ENCODE data around the gene MUCL3.
"Not testable (repeated sequence)": the region's sequence is repeated elsewhere in the genome, so short reads cannot be mapped to it uniquely, and the experiment has no call there.

Gene MUCL3

GRCh38 chr6:30944051-30944450 lies 3.3 kb downstream of the MUCL3 start:
- DNase-seq (ENCODE audit: low read depth): no peak

DNA sequence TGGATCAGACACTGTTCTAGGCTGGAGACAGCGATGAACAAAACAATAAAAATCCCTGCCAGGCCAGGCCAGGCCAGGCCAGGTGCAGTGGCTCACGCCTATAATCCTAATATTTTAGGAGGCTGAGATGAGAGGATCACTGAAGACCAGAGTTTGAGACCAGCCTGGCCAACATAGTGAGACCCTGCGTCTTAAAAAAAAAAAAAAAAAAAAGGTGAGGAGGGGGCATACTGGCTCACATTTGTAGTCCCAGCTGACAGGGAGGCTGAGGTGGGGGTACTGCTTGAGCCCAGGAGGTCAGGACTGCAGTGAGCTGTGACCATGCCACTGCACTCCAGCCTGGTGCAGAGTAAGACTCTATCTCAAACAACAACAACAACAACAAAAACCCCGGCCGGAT lies 4.5 kb downstream of the MUCL3 start:
- DNase-seq (ENCODE audit: low read depth): no peak

- DNase-seq (ENCODE audit: low read depth): no peak
Observed at GRCh38 chr6:30947231-30947630, 6.5 kb downstream of the MUCL3 start.

GRCh38 chr6:30948811-30949210 lies 8.0 kb downstream of the MUCL3 start:
- DNase-seq (ENCODE audit: low read depth): no peak

- DNase-seq (ENCODE audit: low read depth): no peak
Observed at GRCh38 chr6:30951907-30952469, 11.2 kb downstream of the MUCL3 start.

DNA sequence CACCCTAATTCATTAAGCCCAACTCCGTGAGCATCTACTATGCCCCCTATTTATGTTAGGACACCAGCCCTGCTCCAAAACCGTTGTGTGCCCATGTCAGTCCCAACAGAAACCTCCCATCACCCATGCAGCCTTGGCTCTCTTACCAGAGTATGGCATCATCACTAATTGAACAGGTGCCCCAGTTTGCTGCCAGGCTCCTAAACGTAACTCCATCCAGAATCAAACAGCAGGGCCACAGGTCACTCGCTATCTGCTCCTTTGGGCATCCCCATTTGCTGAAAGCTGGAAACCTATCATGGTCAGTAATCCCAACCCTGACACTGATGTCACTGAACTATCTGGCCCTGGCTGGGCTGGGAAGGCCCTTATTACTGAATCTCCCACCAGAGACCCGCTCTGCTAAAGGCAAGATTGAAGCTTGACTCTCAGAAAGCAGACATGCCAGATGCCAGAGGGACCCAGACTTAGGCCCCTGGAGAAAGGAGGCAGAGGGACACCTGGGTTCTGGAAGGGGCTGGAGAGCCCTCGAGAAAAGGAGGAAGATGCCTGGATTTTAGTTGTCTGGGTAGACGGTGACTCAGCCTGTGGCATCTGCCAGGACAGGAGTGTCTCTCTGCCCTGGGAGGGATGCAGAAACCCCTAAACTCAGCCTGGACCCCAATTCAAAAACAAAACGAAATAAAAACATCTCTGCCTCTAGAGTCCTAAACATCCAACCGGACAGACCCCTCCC lies 14.0 kb downstream of the MUCL3 start:
- no peak for DNase-seq (ENCODE audit: low read depth)

DNA sequence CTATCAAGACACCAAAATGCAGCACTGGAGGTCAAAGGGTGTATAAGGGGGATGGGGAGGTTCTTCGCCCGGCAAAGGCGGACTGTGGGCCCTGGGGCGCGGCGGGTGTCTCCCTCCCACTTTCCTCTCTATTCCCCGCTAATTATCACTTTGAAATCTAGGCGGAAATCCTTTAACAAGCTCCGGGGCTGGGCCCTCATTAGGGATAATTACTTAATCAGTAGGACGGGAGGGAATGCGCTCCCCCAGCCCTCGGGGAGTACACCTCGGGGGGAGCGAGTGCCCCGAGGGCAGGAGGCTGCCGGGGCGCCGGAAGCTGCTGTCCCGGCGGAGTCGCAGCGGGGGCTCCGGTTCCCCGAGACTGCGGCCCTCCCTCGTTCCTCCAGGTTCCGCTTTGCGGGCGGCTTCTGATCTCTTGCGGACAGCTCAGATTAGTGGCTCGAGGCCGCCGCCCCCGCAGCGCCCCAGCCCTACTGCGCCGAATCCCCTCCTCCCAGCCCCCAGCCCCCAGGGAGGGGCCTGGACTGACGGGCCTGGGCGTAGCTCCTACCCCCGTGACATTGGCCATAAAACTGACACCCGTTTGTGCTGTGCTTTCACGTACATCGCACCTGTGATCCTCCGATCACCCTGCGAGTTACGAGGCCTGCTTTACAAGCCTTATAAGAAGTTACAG lies 14.7 kb downstream of the MUCL3 start:
- peak; percentile 58 for DNase-seq (ENCODE audit: low read depth)

GRCh38 chr6:30957716-30958115 lies 16.9 kb downstream of the MUCL3 start:
- DNase-seq (ENCODE audit: low read depth): no peak

- no peak for DNase-seq (ENCODE audit: low read depth)
Observed at GRCh38 chr6:30960907-30961673, 20.3 kb downstream of the MUCL3 start.

- no peak for DNase-seq (ENCODE audit: low read depth)
Observed at GRCh38 chr6:30962716-30963115, 21.9 kb downstream of the MUCL3 start.

DNA sequence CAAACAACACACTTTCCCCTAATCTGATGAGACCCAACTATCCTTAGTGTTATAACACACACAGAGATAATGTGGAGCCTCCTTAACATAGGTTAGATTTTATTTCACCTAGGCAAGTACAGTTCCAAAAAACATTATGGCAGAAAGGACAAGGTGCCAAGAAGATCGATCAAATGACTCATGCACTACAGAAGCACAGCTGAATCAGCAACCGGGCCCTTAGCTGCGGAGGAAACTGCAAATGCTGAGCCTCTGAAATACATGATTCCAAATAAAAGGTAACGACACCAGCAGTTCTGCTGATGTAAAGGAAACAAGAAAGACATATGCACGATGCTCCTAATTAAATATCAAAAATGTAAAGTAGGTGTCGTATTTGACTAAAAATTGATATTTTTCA lies 22.9 kb downstream of the MUCL3 start:
- no peak for DNase-seq (ENCODE audit: low read depth)

DNA sequence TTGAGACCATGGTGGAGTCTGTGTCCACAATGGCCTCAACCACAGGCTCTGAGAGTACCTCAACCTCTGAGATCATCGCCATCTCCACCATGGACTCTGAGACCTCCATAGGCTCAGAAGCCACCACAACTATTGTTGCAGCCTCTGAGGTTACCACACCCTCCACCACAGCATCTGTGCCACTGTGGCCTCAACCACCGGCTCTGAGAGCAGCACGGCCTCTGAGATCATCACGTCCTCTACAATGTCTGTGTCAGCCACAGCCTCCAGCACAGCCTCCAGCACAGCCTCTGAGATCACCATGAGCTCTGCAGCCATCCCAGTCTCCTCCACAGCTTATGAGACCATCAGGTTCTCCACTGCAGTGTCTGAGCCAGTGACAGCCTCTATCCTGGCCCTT lies 23.3 kb downstream of the MUCL3 start:
- no peak for DNase-seq (ENCODE audit: low read depth)

DNA sequence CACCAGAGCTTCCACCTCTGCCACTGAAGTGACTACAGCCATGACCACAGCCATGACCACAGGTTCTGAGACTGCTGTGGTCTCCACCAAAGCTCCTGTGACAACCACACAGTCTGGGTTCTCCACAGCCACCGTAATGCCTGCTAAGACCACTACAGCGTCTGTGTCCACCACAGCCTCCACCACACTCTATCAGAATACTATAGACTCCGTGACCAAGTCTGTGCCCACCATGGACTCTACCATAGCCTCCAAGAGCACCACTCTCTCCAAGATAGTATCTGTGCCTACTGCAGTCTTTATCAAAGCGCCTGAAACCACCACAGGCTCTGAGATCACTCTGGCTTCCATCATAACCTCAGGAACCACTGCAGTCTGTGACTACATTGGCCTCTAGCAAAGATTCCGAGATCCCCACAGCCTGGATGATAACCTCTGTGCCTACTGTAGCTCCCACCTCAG lies 24.4 kb downstream of the MUCL3 start:
- no peak for DNase-seq (ENCODE audit: low read depth)

DNA sequence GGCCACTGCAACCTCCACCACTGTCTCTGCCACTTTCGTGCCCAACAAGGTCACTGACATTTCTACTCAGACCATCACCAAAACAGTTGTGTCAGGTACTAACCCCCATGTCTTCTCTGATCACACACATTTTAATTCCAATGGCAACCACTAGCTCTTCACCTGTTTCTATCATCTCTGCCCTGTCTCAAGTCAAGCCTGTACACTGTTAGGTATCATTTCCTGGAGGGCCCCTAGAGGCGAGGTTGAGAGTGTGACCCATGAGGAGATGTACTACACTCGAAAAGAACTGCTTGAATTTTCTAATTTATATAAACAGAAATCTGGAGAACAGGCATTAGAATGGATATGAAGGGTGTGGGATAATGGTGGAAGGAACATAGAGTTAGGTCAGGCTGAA lies 25.4 kb downstream of the MUCL3 start:
- no peak for DNase-seq (ENCODE audit: low read depth)

- DNase-seq (ENCODE audit: low read depth): not testable (repeated sequence)
Observed at GRCh38 chr6:30969171-30969570, 28.4 kb downstream of the MUCL3 start.

- DNase-seq (ENCODE audit: low read depth): no peak
Observed at GRCh38 chr6:30970946-30971345, 30.2 kb downstream of the MUCL3 start.

GRCh38 chr6:30972816-30973215 lies 32.0 kb downstream of the MUCL3 start:
- no peak for DNase-seq (ENCODE audit: low read depth)

- no peak for DNase-seq (ENCODE audit: low read depth)
Observed at GRCh38 chr6:30974490-30975252, 33.9 kb downstream of the MUCL3 start.

GRCh38 chr6:30979141-30979540 lies 38.4 kb downstream of the MUCL3 start:
- DNase-seq (ENCODE audit: low read depth): no peak

DNA sequence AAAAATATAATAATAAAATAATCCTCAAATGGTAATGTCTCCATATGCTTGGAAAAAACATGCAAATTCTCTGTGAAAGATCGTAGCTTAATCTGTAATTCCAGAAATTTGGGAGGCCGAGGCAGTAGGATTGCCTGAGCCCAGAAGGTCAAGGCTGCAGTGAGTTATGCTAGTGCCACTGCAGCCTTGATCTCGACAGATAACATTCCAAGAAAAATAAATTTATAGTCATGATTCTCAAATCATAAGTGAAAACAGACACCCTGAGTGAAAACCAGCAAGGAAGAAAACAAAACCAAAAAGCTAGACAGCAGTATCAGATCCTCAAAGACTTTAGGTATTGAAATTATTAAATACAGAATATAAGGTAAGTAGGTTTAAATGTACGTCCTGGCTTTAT lies 38.9 kb downstream of the MUCL3 start:
- no peak for DNase-seq (ENCODE audit: low read depth)

DNA sequence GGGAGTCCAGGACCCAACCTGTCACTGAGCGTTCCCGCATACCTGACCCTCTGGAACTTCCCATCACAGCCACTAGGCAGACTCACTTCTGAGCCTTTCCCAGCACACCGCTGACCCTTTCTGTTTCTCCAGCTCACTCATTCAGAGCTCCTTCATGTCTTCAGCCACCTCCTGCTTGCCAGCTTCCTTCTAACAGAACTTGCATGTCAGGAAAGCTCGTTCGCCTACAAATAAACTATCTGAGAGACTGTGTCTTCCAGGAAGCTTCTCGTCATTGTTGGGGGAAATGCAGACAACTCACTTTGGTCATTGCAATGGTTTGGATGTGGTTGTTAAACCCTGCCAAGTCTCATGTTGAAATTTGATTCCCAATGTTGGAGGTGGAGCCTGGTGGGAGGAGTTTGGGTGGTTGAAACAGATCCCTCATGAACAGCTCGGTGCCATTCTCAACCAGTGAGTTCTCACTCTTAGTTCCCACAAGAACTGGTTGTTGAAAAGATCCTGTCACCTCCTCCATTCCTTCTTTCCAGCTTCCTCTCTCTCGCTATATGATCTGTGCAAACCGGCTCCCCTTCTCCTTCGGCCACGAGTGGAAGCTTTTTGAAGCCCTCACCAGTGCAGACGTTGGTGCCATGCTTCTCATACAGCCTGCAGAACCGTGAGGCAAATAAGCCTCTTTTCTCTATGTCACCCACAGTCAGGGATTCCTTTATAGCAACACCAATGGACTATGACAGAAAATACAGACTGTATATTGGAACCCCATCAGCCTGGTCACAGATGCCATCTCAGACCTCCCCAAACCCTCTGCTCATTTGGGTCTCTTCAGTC lies 41.4 kb downstream of the MUCL3 start:
- no peak for DNase-seq (ENCODE audit: low read depth)

Measured in stimulated activated CD8-positive, alpha-beta memory T cell treated with anti-CD3 and anti-CD28 coated beads, Interleukin-12 subunit alpha, Interleukin-12 subunit beta, amount 100 ng/mL, for 4 hours (primary cell).